ENCODE measurements around the gene ZMYND11.

Gene ZMYND11

DNA sequence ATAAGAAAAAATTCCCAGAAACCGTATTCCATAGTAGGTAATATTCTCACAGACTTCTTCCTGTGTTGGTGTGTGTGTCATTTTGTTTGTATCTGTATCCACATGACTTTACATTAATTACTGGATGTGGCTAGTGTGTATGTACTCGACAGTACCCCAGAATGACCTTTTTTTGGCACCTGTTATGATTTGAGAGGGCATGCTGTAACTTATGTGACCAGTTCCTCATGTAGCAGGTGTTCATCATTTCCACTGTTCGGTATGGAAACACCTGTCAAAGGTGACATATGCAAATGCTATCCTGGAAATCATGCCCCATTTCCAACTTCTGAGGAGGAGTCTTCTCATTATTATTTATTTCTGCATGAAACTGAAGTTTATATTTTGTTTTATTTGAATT is 89.3 kb downstream of the ZMYND11 start:
- Histone ChIP-seq H2AK5ac (ENCODE audit: low read length) (no peak overlapping the region), H3K23ac (ENCODE audit: low read length) (no peak overlapping the region), H3K4me1 (ENCODE audit: control insufficient read depth in 1 of 2, insufficient read depth in 2 of 2, low read length in 2 of 2) (no peaks in the 10 kb centered on the region), H2BK120ac (ENCODE audit: insufficient read depth, low read length, poor library complexity) (no peak overlapping the region), H3K36me3 (ENCODE audit: control insufficient read depth in 1 of 2, insufficient read depth in 2 of 2, low read length in 2 of 2) (no peaks in the 10 kb centered on the region), H3K27ac (ENCODE audit: low read depth, low read length) (no peak overlapping the region), H2AFZ (ENCODE audit: insufficient read depth, low read length, poor library complexity) (no peak overlapping the region), H3K4me3 (ENCODE audit: low read depth, low read length) (no peak overlapping the region), H3K9me3 (ENCODE audit: insufficient read depth, low read depth, low read length) (no peaks in the 10 kb centered on the region), H3K79me2 (ENCODE audit: control insufficient read depth, insufficient read depth, low read length, poor library complexity) (no peaks in the 10 kb centered on the region), H3K9ac (ENCODE audit: low read length) (no peak overlapping the region), H4K12ac (ENCODE audit: low read depth, low read length) (no peak overlapping the region), H3K4me2 (ENCODE audit: low read length) (no peak overlapping the region), H3K4ac (ENCODE audit: low read depth, low read length) (no peak overlapping the region), H3K18ac (ENCODE audit: low read length) (no peak overlapping the region), H3K79me1 (ENCODE audit: low read length) (no peaks in the 10 kb centered on the region), H3K27me3 (ENCODE audit: insufficient read depth, low read length) (no peaks in the 10 kb centered on the region), H4K8ac (ENCODE audit: low read depth, low read length) (no peak overlapping the region), H3K14ac (ENCODE audit: low read length) (no peak overlapping the region), H2BK12ac (ENCODE audit: low read length) (no peak overlapping the region), H2BK5ac (ENCODE audit: low read depth, low read length, poor library complexity) (no peak overlapping the region), H4K91ac (ENCODE audit: low read depth, low read length) (no peak overlapping the region)
- no peak for DNase-seq
- WGBS (ENCODE audit: extremely low coverage, insufficient coverage, insufficient read length): no CpG with 5 or more reads among the region's 3 CpGs

DNA sequence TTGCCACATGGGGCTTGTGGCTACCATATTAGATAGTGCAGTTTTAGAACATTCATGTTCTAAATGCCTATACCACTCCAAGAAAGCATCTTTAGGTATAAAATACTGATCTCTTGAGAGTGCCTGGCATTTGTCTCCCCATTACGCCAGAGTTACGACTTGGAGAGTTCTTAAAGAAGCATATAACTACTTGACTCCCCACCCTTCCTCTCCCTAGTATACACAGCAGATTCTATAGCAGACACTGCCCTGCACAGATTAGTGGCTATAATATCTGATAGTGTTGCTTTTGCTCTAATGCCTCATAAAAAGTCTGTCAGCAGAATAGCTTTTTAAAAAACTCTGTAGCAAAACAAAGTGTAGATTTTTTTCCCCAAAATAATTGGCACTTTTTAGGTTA is 90.8 kb downstream of the ZMYND11 start:
- Histone ChIP-seq H3K9ac (ENCODE audit: low read length) (no peak overlapping the region), H3K79me1 (ENCODE audit: low read length) (no peaks in the 10 kb centered on the region), H3K79me2 (ENCODE audit: control insufficient read depth, insufficient read depth, low read length, poor library complexity) (no peaks in the 10 kb centered on the region), H2BK5ac (ENCODE audit: low read depth, low read length, poor library complexity) (no peak overlapping the region), H3K27ac (ENCODE audit: low read depth, low read length) (no peak overlapping the region), H3K14ac (ENCODE audit: low read length) (no peak overlapping the region), H4K8ac (ENCODE audit: low read depth, low read length) (no peak overlapping the region), H3K4me3 (ENCODE audit: low read depth, low read length) (no peak overlapping the region), H3K4me1 (ENCODE audit: control insufficient read depth in 1 of 2, insufficient read depth in 2 of 2, low read length in 2 of 2) (no peaks in the 10 kb centered on the region), H2BK120ac (ENCODE audit: insufficient read depth, low read length, poor library complexity) (no peak overlapping the region), H2AFZ (ENCODE audit: insufficient read depth, low read length, poor library complexity) (no peak overlapping the region), H2BK12ac (ENCODE audit: low read length) (no peak overlapping the region), H3K18ac (ENCODE audit: low read length) (no peak overlapping the region), H4K12ac (ENCODE audit: low read depth, low read length) (no peak overlapping the region), H3K23ac (ENCODE audit: low read length) (no peak overlapping the region), H3K4me2 (ENCODE audit: low read length) (no peak overlapping the region), H3K36me3 (ENCODE audit: control insufficient read depth in 1 of 2, insufficient read depth in 2 of 2, low read length in 2 of 2) (no peaks in the 10 kb centered on the region), H3K9me3 (ENCODE audit: insufficient read depth, low read depth, low read length) (no peaks in the 10 kb centered on the region), H3K27me3 (ENCODE audit: insufficient read depth, low read length) (no peaks in the 10 kb centered on the region), H3K4ac (ENCODE audit: low read depth, low read length) (no peak overlapping the region), H2AK5ac (ENCODE audit: low read length) (no peak overlapping the region), H4K91ac (ENCODE audit: low read depth, low read length) (no peak overlapping the region)
- no peak for DNase-seq
- no CpG with 5 or more reads among the region's 2 CpGs for WGBS (ENCODE audit: extremely low coverage, insufficient coverage, insufficient read length)

- Histone ChIP-seq H3K79me1 (ENCODE audit: low read length) (no peaks in the 10 kb centered on the region), H3K27me3 (ENCODE audit: insufficient read depth, low read length) (no peaks in the 10 kb centered on the region), H2AK5ac (ENCODE audit: low read length) (no peak overlapping the region), H3K27ac (ENCODE audit: low read depth, low read length) (no peak overlapping the region), H3K9ac (ENCODE audit: low read length) (no peak overlapping the region), H3K4me2 (ENCODE audit: low read length) (no peak overlapping the region), H4K12ac (ENCODE audit: low read depth, low read length) (no peak overlapping the region), H3K4me1 (ENCODE audit: control insufficient read depth in 1 of 2, insufficient read depth in 2 of 2, low read length in 2 of 2) (no peaks in the 10 kb centered on the region), H2BK120ac (ENCODE audit: insufficient read depth, low read length, poor library complexity) (no peak overlapping the region), H3K36me3 (ENCODE audit: control insufficient read depth in 1 of 2, insufficient read depth in 2 of 2, low read length in 2 of 2) (no peaks in the 10 kb centered on the region), H2BK5ac (ENCODE audit: low read depth, low read length, poor library complexity) (no peak overlapping the region), H3K14ac (ENCODE audit: low read length) (no peak overlapping the region), H4K91ac (ENCODE audit: low read depth, low read length) (no peak overlapping the region), H2BK12ac (ENCODE audit: low read length) (no peak overlapping the region), H3K79me2 (ENCODE audit: control insufficient read depth, insufficient read depth, low read length, poor library complexity) (no peaks in the 10 kb centered on the region), H3K4ac (ENCODE audit: low read depth, low read length) (no peak overlapping the region), H2AFZ (ENCODE audit: insufficient read depth, low read length, poor library complexity) (no peak overlapping the region), H3K9me3 (ENCODE audit: insufficient read depth, low read depth, low read length) (no peaks in the 10 kb centered on the region), H4K8ac (ENCODE audit: low read depth, low read length) (no peak overlapping the region), H3K18ac (ENCODE audit: low read length) (no peak overlapping the region), H3K4me3 (ENCODE audit: low read depth, low read length) (no peak overlapping the region), H3K23ac (ENCODE audit: low read length) (no peak overlapping the region)
- WGBS (ENCODE audit: extremely low coverage, insufficient coverage, insufficient read length): no CpG with 5 or more reads among the region's 2 CpGs
- no peak for DNase-seq
Measured at GRCh38 chr10:227014-227413, 91.8 kb downstream of the ZMYND11 start.

DNA sequence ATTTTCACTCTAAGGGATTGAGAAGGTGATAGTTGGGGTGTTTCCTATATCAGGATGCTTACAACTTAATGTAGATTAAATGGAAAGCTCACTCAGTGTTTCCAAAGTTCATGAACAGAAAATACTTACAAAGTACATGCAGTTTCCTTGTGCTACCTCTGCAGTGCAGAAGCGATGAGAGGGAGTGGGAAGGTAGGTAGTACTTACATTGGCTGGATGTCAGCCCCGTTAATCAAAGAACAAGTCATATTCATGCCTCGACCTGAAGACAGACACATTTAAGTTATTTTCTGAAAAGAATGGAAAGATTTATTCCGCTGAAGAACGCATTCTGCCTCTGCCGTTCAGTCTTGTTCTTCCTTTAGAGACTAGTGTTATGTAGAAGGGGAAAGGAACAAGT is 93.1 kb downstream of the ZMYND11 start:
- Histone ChIP-seq H2AK5ac (ENCODE audit: low read length) (no peak overlapping the region), H3K27ac (ENCODE audit: low read depth, low read length) (no peak overlapping the region), H2BK5ac (ENCODE audit: low read depth, low read length, poor library complexity) (no peak overlapping the region), H3K23ac (ENCODE audit: low read length) (no peak overlapping the region), H3K4me3 (ENCODE audit: low read depth, low read length) (no peak overlapping the region), H3K18ac (ENCODE audit: low read length) (no peak overlapping the region), H3K79me2 (ENCODE audit: control insufficient read depth, insufficient read depth, low read length, poor library complexity) (no peaks in the 10 kb centered on the region), H3K9me3 (ENCODE audit: insufficient read depth, low read depth, low read length) (no peaks in the 10 kb centered on the region), H4K8ac (ENCODE audit: low read depth, low read length) (no peak overlapping the region), H3K27me3 (ENCODE audit: insufficient read depth, low read length) (no peaks in the 10 kb centered on the region), H4K12ac (ENCODE audit: low read depth, low read length) (no peak overlapping the region), H3K9ac (ENCODE audit: low read length) (no peak overlapping the region), H2AFZ (ENCODE audit: insufficient read depth, low read length, poor library complexity) (no peak overlapping the region), H2BK12ac (ENCODE audit: low read length) (no peak overlapping the region), H3K36me3 (ENCODE audit: control insufficient read depth in 1 of 2, insufficient read depth in 2 of 2, low read length in 2 of 2) (peaks cover 0 to 2% of the 10 kb centered on the region in 2 experiments), H3K4me2 (ENCODE audit: low read length) (no peak overlapping the region), H4K91ac (ENCODE audit: low read depth, low read length) (no peak overlapping the region), H3K14ac (ENCODE audit: low read length) (no peak overlapping the region), H2BK120ac (ENCODE audit: insufficient read depth, low read length, poor library complexity) (no peak overlapping the region), H3K4ac (ENCODE audit: low read depth, low read length) (no peak overlapping the region), H3K4me1 (ENCODE audit: control insufficient read depth in 1 of 2, insufficient read depth in 2 of 2, low read length in 2 of 2) (no peaks in the 10 kb centered on the region), H3K79me1 (ENCODE audit: low read length) (no peaks in the 10 kb centered on the region)
- no CpG with 5 or more reads among the region's 6 CpGs for WGBS (ENCODE audit: extremely low coverage, insufficient coverage, insufficient read length)
- DNase-seq: no peak
